ENCODE results near the gene TMIGD3. TPM values are rescaled to one million over a fixed set of nuclear protein-coding genes. Genes with fewer than 3 reads are reported as not detected.

The TMIGD3 gene
- total RNA-seq, 4 donors from 2014 or later, result 1.7 to 2.6 (median 2.3) TPM

GRCh38 chr1:111507411-111508201 is 4.2 kb upstream of the TMIGD3 start:
- 15% methylated on average over 15 of the region's 15 CpGs for WGBS
- DNase-seq (ENCODE audit: extremely low spot score), result peak; percentile 96
- Histone ChIP-seq H3K9me3 (no peaks in the 10 kb centered on the region), H3K27me3 (no peaks in the 10 kb centered on the region), H3K36me3 (no peaks in the 10 kb centered on the region), H3K27ac (replicated peaks in 1 of 4) (peak overlapping the region; percentile 89 to 95 (median 92)), H3K4me3 (peak overlapping the region; percentile 23 to 48 (median 36)), H3K4me1 (peaks cover 42 to 83% (median 64%) of the 10 kb centered on the region in 4 donors)
- intact Hi-C loops (cut with DNase I), result loop anchor here (5.0 kb wide), 2 partner anchors 150 to 240 kb away; no protein-coding TSS in a partner anchor
- peak; percentile 5 to 10 for TF ChIP-seq POLR2AphosphoS5 (IDR thresholded peaks at IDR 0.05)
- TF ChIP-seq POLR2A (IDR thresholded peaks at IDR 0.05; ENCODE audit: low read depth), result no peak

GRCh38 chr1:111506561-111506960 is 3.1 kb upstream of the TMIGD3 start:
- H3K36me3 ChIP-seq, result no peaks in the 10 kb centered on the region
- WGBS, result 48% methylated on average over 2 of the region's 2 CpGs
- no peak for TF ChIP-seq POLR2A (IDR thresholded peaks at IDR 0.05; ENCODE audit: low read depth)
- TF ChIP-seq POLR2AphosphoS5 (IDR thresholded peaks at IDR 0.05), result no peak
- TF ChIP-seq CTCF (IDR thresholded peaks at IDR 0.05), result no peak
- no peak for TF ChIP-seq EP300 (IDR thresholded peaks at IDR 0.05)
- peak overlapping the region; percentile 38 to 89 (median 56) for H3K27ac ChIP-seq (replicated peaks in 1 of 4)
- intact Hi-C loops (cut with DNase I), result loop anchor here (5.0 kb wide), 2 partner anchors 151 to 241 kb away; no protein-coding TSS in a partner anchor
- peaks cover 39 to 73% (median 59%) of the 10 kb centered on the region in 4 donors for H3K4me1 ChIP-seq
- H3K4me3 ChIP-seq, result no peak overlapping the region
- no peaks in the 10 kb centered on the region for H3K27me3 ChIP-seq
- no peak for DNase-seq (ENCODE audit: extremely low spot score)
- H3K9me3 ChIP-seq, result no peaks in the 10 kb centered on the region

GRCh38 chr1:111505641-111506119 is 2.2 kb upstream of the TMIGD3 start:
- intact Hi-C loops (cut with DNase I), result loop anchor here (5.0 kb wide), 2 partner anchors 152 to 242 kb away; no protein-coding TSS in a partner anchor
- WGBS, result 82% methylated on average over 6 of the region's 6 CpGs
- no peaks in the 10 kb centered on the region for H3K36me3 ChIP-seq
- no peak overlapping the region for H3K4me3 ChIP-seq
- H3K4me1 ChIP-seq, result peaks cover 35 to 67% (median 52%) of the 10 kb centered on the region in 4 donors
- H3K27me3 ChIP-seq, result no peaks in the 10 kb centered on the region
- H3K27ac ChIP-seq (replicated peaks in 1 of 4), result peak overlapping the region; percentile 38 to 89 (median 56)
- TF ChIP-seq EP300 (IDR thresholded peaks at IDR 0.05) (no peak), CTCF (IDR thresholded peaks at IDR 0.05) (no peak), POLR2AphosphoS5 (IDR thresholded peaks at IDR 0.05) (peak in 1 of 2 donors; percentile 15), POLR2A (IDR thresholded peaks at IDR 0.05; ENCODE audit: low read depth) (no peak)
- H3K9me3 ChIP-seq, result no peaks in the 10 kb centered on the region
- no peak for DNase-seq (ENCODE audit: extremely low spot score)

- H3K4me1 ChIP-seq, result peaks cover 19 to 51% (median 36%) of the 10 kb centered on the region in 4 donors
- no peak overlapping the region for H3K27ac ChIP-seq (replicated peaks in 1 of 4)
- 66% methylated on average over 6 of the region's 6 CpGs for WGBS
- H3K4me3 ChIP-seq, result no peak overlapping the region
- no peaks in the 10 kb centered on the region for H3K27me3 ChIP-seq
- no peak for TF ChIP-seq POLR2AphosphoS5 (IDR thresholded peaks at IDR 0.05)
- no peak for TF ChIP-seq CTCF (IDR thresholded peaks at IDR 0.05)
- no peak for TF ChIP-seq EP300 (IDR thresholded peaks at IDR 0.05)
- TF ChIP-seq POLR2A (IDR thresholded peaks at IDR 0.05; ENCODE audit: low read depth), result no peak
- no peaks in the 10 kb centered on the region for H3K36me3 ChIP-seq
- no peaks in the 10 kb centered on the region for H3K9me3 ChIP-seq
- no peak for DNase-seq (ENCODE audit: extremely low spot score)
- intact Hi-C loops (cut with DNase I), result no loop called here
Measured at GRCh38 chr1:111504097-111504496, 664 bp upstream of the TMIGD3 start.

GRCh38 chr1:111501645-111502044 is 1.8 kb downstream of the TMIGD3 start:
- H3K4me3 ChIP-seq, result peak overlapping the region in 2 of 4 donors; percentile 2 to 23
- H3K4me1 ChIP-seq, result peaks cover 0 to 29% (median 14%) of the 10 kb centered on the region in 4 donors
- no peaks in the 10 kb centered on the region for H3K36me3 ChIP-seq
- H3K27ac ChIP-seq (replicated peaks in 1 of 4), result no peak overlapping the region
- WGBS, result 79% methylated on average over 7 of the region's 7 CpGs
- DNase-seq (ENCODE audit: extremely low spot score), result no peak
- intact Hi-C loops (cut with DNase I), result no loop called here
- no peaks in the 10 kb centered on the region for H3K27me3 ChIP-seq
- H3K9me3 ChIP-seq, result no peaks in the 10 kb centered on the region
- TF ChIP-seq POLR2AphosphoS5 (IDR thresholded peaks at IDR 0.05) (peak in 1 of 2 donors; percentile 26), POLR2A (IDR thresholded peaks at IDR 0.05; ENCODE audit: low read depth) (no peak), EP300 (IDR thresholded peaks at IDR 0.05) (no peak)
